HEK293 (cell line): Measurements from ENCODE around the gene INO80B.
A peak's percentile ranks its signal among the peaks of the same experiment; 100 is the strongest.

Experiments
- ATF2 ChIP-seq: fragments of 450-650 bp; formaldehyde crosslinking; IDR thresholded peaks from 2 replicates; pipeline ENCODE4 v1.5.1; 2016; ENCODE audit warnings: missing biosample characterization, missing genetic modification characterization, low read depth
- BCL11B ChIP-seq: fragments of 450-650 bp; formaldehyde crosslinking; IDR thresholded peaks from 2 replicates; pipeline ENCODE4 v1.5.1; 2016; ENCODE audit warnings: low read depth, missing biosample characterization, missing genetic modification characterization
- GFI1B ChIP-seq: fragments of 450-650 bp; formaldehyde crosslinking; IDR thresholded peaks from 2 replicates; pipeline ENCODE4 v1.5.1; 2016; ENCODE audit warnings: missing biosample characterization, missing genetic modification characterization
- GLIS2 ChIP-seq: fragments of 450-650 bp; formaldehyde crosslinking; IDR thresholded peaks from 2 replicates; pipeline ENCODE4 v1.5.1; 2016; ENCODE audit warnings: missing biosample characterization, missing genetic modification characterization
- REST ChIP-seq: fragments of 450-650 bp; formaldehyde crosslinking; IDR thresholded peaks from 2 replicates; pipeline ENCODE4 v1.5.1; 2016; ENCODE audit warnings: missing biosample characterization, missing genetic modification characterization
- SALL2 ChIP-seq: fragments of 450-650 bp; formaldehyde crosslinking; IDR thresholded peaks from 2 replicates; pipeline ENCODE4 v1.5.0; 2017; ENCODE audit warnings: missing biosample characterization, mild to moderate bottlenecking, missing genetic modification characterization, borderline replicate concordance
- WT1 ChIP-seq: fragments of 450-650 bp; formaldehyde crosslinking; IDR thresholded peaks from 2 replicates; pipeline ENCODE4 v1.5.1; 2016; ENCODE audit warnings: missing biosample characterization, missing genetic modification characterization
- ZBTB20 ChIP-seq: fragments of 450-650 bp; formaldehyde crosslinking; IDR thresholded peaks from 2 replicates; pipeline ENCODE4 v1.5.1; 2016; ENCODE audit warnings: missing biosample characterization, missing genetic modification characterization
- ZBTB26 ChIP-seq: fragments of 450-650 bp; formaldehyde crosslinking; optimal IDR thresholded peaks from 2 replicates; pipeline ENCODE3; 2016; ENCODE audit warnings: missing biosample characterization, mild to moderate bottlenecking, missing genetic modification characterization
- ZIC2 ChIP-seq: fragments of 450-650 bp; formaldehyde crosslinking; IDR thresholded peaks from 2 replicates; pipeline ENCODE4 v1.5.1; 2016; ENCODE audit warnings: missing biosample characterization, missing genetic modification characterization
- ZNF157 ChIP-seq: fragments of 450-650 bp; formaldehyde crosslinking; IDR thresholded peaks from 2 replicates; pipeline ENCODE4 v1.5.1; 2016; ENCODE audit warnings: missing biosample characterization, missing genetic modification characterization
- ZNF169 ChIP-seq: fragments of 450-650 bp; formaldehyde crosslinking; IDR thresholded peaks from 2 replicates; pipeline ENCODE4 v1.5.1; 2016; ENCODE audit warnings: missing biosample characterization, missing genetic modification characterization
- ZNF211 ChIP-seq: fragments of 450-650 bp; formaldehyde crosslinking; IDR thresholded peaks from 2 replicates; pipeline ENCODE4 v1.5.1; 2016; ENCODE audit warnings: low read depth, missing biosample characterization, missing genetic modification characterization
- ZNF280C ChIP-seq: fragments of 450-650 bp; formaldehyde crosslinking; IDR thresholded peaks from 2 replicates; pipeline ENCODE4 v1.5.1; 2016; ENCODE audit warnings: missing biosample characterization, missing genetic modification characterization
- ZNF341 ChIP-seq: fragments of 450-650 bp; formaldehyde crosslinking; IDR thresholded peaks from 2 replicates; pipeline ENCODE4; 2016; ENCODE audit warnings: low read depth, missing biosample characterization, missing genetic modification characterization
- ZNF394 ChIP-seq: fragments of 450-650 bp; formaldehyde crosslinking; IDR thresholded peaks from 2 replicates; pipeline ENCODE4 v1.5.1; 2016; ENCODE audit warnings: missing biosample characterization, missing genetic modification characterization, mild to moderate bottlenecking, moderate library complexity, borderline replicate concordance
- ZNF48 ChIP-seq: fragments of 450-650 bp; formaldehyde crosslinking; IDR thresholded peaks from 2 replicates; pipeline ENCODE4 v1.5.1; 2016; ENCODE audit warnings: missing biosample characterization, missing genetic modification characterization
- ZNF560 ChIP-seq: fragments of 450-650 bp; formaldehyde crosslinking; IDR thresholded peaks from 2 replicates; pipeline ENCODE4 v1.5.1; 2017; ENCODE audit warnings: missing biosample characterization, missing genetic modification characterization, borderline replicate concordance
- ZNF639 ChIP-seq: fragments of 450-650 bp; formaldehyde crosslinking; IDR thresholded peaks from 2 replicates; pipeline ENCODE4 v1.5.1; 2016; ENCODE audit warnings: missing biosample characterization, missing genetic modification characterization
- ZNF654 ChIP-seq: fragments of 450-650 bp; formaldehyde crosslinking; IDR thresholded peaks from 2 replicates; pipeline ENCODE4 v1.5.1; 2016; ENCODE audit warnings: low read depth, missing biosample characterization, missing genetic modification characterization
- ZNF658 ChIP-seq: fragments of 450-650 bp; formaldehyde crosslinking; IDR thresholded peaks from 2 replicates; pipeline ENCODE4; 2016; ENCODE audit warnings: missing biosample characterization, missing genetic modification characterization
- ZNF692 ChIP-seq: fragments of 450-650 bp; formaldehyde crosslinking; IDR thresholded peaks from 2 replicates; pipeline ENCODE4 v1.5.1; 2016; ENCODE audit warnings: missing biosample characterization, missing genetic modification characterization
- ZNF704 ChIP-seq: fragments of 450-650 bp; formaldehyde crosslinking; IDR thresholded peaks from 2 replicates; pipeline ENCODE4 v1.5.1; 2016; ENCODE audit warnings: missing biosample characterization, missing genetic modification characterization
- ZSCAN18 ChIP-seq: fragments of 450-650 bp; formaldehyde crosslinking; IDR thresholded peaks from 2 replicates; pipeline ENCODE4 v1.5.1; 2016; ENCODE audit warnings: missing biosample characterization, missing genetic modification characterization
- ZSCAN23 ChIP-seq: fragments of 450-650 bp; formaldehyde crosslinking; IDR thresholded peaks from 2 replicates; pipeline ENCODE4 v1.5.1; 2016; ENCODE audit warnings: missing biosample characterization, missing genetic modification characterization

INO80B gene

GRCh38 chr2:74481961-74482800 is 27.3 kb downstream of the INO80B start (continued):
- no peak for TF ChIP-seq REST (tag by site-specific recombination)
- no peak for TF ChIP-seq ZNF157 (tag by site-specific recombination)
- TF ChIP-seq ZNF658 (tag by site-specific recombination): no peak
- no peak for TF ChIP-seq ZNF692
- TF ChIP-seq ZNF341 (tag by site-specific recombination): peak; percentile 36
- TF ChIP-seq SALL2 (tag by site-specific recombination): no peak
- no peak for TF ChIP-seq ZNF48 (tag by site-specific recombination)
- TF ChIP-seq BCL11B (tag by site-specific recombination): no peak
- no peak for TF ChIP-seq ZNF169 (tag by site-specific recombination)
- no peak for TF ChIP-seq ZNF394 (tag by site-specific recombination)
- no peak for TF ChIP-seq ATF2 (tag by site-specific recombination)
- no peak for TF ChIP-seq ZNF211 (tag by site-specific recombination)
- no peak for TF ChIP-seq ZNF704
- TF ChIP-seq GLIS2 (tag by site-specific recombination): peak; percentile 85
- no peak; the same call in 1 of the 2 replicates for TF ChIP-seq ZBTB20
- TF ChIP-seq ZNF560 (tag by site-specific recombination): no peak
- peak; percentile 82 for TF ChIP-seq ZIC2 (tag by site-specific recombination)
- no peak for TF ChIP-seq ZNF654 (tag by site-specific recombination)
- no peak for TF ChIP-seq ZSCAN18 (tag by site-specific recombination)
- TF ChIP-seq ZSCAN23 (tag by site-specific recombination): no peak
- TF ChIP-seq ZNF639 (tag by site-specific recombination): no peak
- TF ChIP-seq ZNF280C (tag by site-specific recombination): no peak
- TF ChIP-seq ZBTB26 (tag by site-specific recombination): peak; percentile 84
- no peak for TF ChIP-seq WT1 (tag by site-specific recombination)
- TF ChIP-seq GFI1B (tag by site-specific recombination): no peak
